ENCODE results near the gene TPCN2. TPM values are rescaled to one million over a fixed set of nuclear protein-coding genes. Genes with fewer than 3 reads are reported as not detected.

TPCN2 gene
- polyA plus RNA-seq, 3 donors, result 29.3 to 52.8 (median 31.5) TPM

DNA sequence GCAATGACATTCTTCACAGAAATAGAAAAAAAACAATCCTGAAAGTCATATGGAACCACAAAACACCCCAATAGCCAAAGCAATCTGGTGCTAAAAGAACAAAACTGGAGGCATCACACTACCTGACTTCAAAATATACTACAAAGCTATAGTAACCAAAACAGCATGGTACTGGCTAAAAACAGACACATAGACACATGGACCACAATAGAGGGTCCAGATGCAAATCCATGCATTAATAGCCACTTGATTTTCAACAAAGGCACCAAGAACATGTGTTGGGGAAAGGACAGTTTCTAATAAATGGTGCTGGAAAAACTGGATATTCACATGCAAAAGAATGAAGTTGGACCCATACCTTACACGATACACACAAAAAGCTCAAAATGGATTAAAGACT is 79.2 kb downstream of the TPCN2 start:
- Histone ChIP-seq H3K4me2 (replicated peaks; ENCODE audit: extremely low read depth, low read length, poor library complexity, severe bottlenecking) (no peak overlapping the region), H3K9me3 (replicated peaks in 1 of 2; ENCODE audit: control insufficient read depth in 1 of 2, insufficient read depth in 1 of 2, low read length in 2 of 2) (peaks cover under 1 to 4% of the 10 kb centered on the region in 2 donors), H3K9ac (ENCODE audit: insufficient read depth, low read length, poor library complexity, severe bottlenecking) (no peak overlapping the region), H3K27me3 (ENCODE audit: control insufficient read depth in 2 of 2, insufficient read depth in 2 of 2, low read length in 2 of 2) (no peaks in the 10 kb centered on the region), H3K4me1 (ENCODE audit: control insufficient read depth in 1 of 2, insufficient read depth in 2 of 2, low read length in 2 of 2) (no peaks in the 10 kb centered on the region), H3K4me3 (replicated peaks in 1 of 3; ENCODE audit: low read depth in 2 of 3, low read length in 3 of 3) (no peak overlapping the region), H3K79me2 (ENCODE audit: insufficient read depth, low read length) (no peaks in the 10 kb centered on the region), H3K27ac (ENCODE audit: low read depth in 1 of 2, low read length in 2 of 2) (no peak overlapping the region), H4K20me1 (ENCODE audit: insufficient read depth, low read length) (no peaks in the 10 kb centered on the region), H2AFZ (ENCODE audit: insufficient read depth, low read depth, low read length, poor library complexity, severe bottlenecking) (no peak overlapping the region), H3K36me3 (replicated peaks in 1 of 2; ENCODE audit: control insufficient read depth in 1 of 2, insufficient read depth in 2 of 2, low read length in 2 of 2) (no peaks in the 10 kb centered on the region)
- TF ChIP-seq, protein P1, sequence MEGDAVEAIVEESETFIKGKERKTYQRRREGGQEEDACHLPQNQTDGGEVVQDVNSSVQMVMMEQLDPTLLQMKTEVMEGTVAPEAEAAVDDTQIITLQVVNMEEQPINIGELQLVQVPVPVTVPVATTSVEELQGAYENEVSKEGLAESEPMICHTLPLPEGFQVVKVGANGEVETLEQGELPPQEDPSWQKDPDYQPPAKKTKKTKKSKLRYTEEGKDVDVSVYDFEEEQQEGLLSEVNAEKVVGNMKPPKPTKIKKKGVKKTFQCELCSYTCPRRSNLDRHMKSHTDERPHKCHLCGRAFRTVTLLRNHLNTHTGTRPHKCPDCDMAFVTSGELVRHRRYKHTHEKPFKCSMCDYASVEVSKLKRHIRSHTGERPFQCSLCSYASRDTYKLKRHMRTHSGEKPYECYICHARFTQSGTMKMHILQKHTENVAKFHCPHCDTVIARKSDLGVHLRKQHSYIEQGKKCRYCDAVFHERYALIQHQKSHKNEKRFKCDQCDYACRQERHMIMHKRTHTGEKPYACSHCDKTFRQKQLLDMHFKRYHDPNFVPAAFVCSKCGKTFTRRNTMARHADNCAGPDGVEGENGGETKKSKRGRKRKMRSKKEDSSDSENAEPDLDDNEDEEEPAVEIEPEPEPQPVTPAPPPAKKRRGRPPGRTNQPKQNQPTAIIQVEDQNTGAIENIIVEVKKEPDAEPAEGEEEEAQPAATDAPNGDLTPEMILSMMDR (IDR thresholded peaks at IDR 0.05), result no peak
- Mint-ChIP-seq H3K27ac (no peak overlapping the region), H3K4me3 (no peak overlapping the region), H3K27me3 (ENCODE audit: low read depth in 3 of 3) (peaks cover 2 to 7% (median 2%) of the 10 kb centered on the region in 3 donors), H3K9me3 (peaks cover 2 to 25% (median 11%) of the 10 kb centered on the region in 7 donors), H3K4me1 (peaks cover 5% of the 10 kb centered on the region), H3K36me3 (no peaks in the 10 kb centered on the region)
- DNase-seq, result no peak
- WGBS (ENCODE audit: insufficient coverage), result no CpG with 5 or more reads among the region's 1 CpG
- intact Hi-C loops (cut with micrococcal nuclease), result no loop called here

- H3K4me1 Mint-ChIP-seq, result peaks cover 3% of the 10 kb centered on the region
Observed at GRCh38 chr11:69129053-69129452, 80.3 kb downstream of the TPCN2 start.

More at GRCh38 chr11:69129053-69129452, 80.3 kb downstream of the TPCN2 start:
- intact Hi-C loops (cut with micrococcal nuclease), result no loop called here
- WGBS (ENCODE audit: insufficient coverage), result 100% methylated on average over 2 of the region's 2 CpGs
- H3K27ac Mint-ChIP-seq, result no peak overlapping the region
- H3K27me3 Mint-ChIP-seq (ENCODE audit: low read depth in 3 of 3), result peaks cover 2 to 3% (median 2%) of the 10 kb centered on the region in 3 donors
- Histone ChIP-seq H3K9me3 (replicated peaks in 1 of 2; ENCODE audit: control insufficient read depth in 1 of 2, insufficient read depth in 1 of 2, low read length in 2 of 2) (peaks cover 8 to 11% of the 10 kb centered on the region in 2 donors), H4K20me1 (ENCODE audit: insufficient read depth, low read length) (no peaks in the 10 kb centered on the region), H3K9ac (ENCODE audit: insufficient read depth, low read length, poor library complexity, severe bottlenecking) (no peak overlapping the region), H3K4me1 (ENCODE audit: control insufficient read depth in 1 of 2, insufficient read depth in 2 of 2, low read length in 2 of 2) (no peaks in the 10 kb centered on the region), H3K27me3 (ENCODE audit: control insufficient read depth in 2 of 2, insufficient read depth in 2 of 2, low read length in 2 of 2) (no peaks in the 10 kb centered on the region), H2AFZ (ENCODE audit: insufficient read depth, low read depth, low read length, poor library complexity, severe bottlenecking) (no peak overlapping the region), H3K27ac (ENCODE audit: low read depth in 1 of 2, low read length in 2 of 2) (no peak overlapping the region), H3K36me3 (replicated peaks in 1 of 2; ENCODE audit: control insufficient read depth in 1 of 2, insufficient read depth in 2 of 2, low read length in 2 of 2) (no peaks in the 10 kb centered on the region), H3K4me2 (replicated peaks; ENCODE audit: extremely low read depth, low read length, poor library complexity, severe bottlenecking) (no peak overlapping the region), H3K79me2 (ENCODE audit: insufficient read depth, low read length) (no peaks in the 10 kb centered on the region), H3K4me3 (replicated peaks in 1 of 3; ENCODE audit: low read depth in 2 of 3, low read length in 3 of 3) (no peak overlapping the region)
- TF ChIP-seq, protein P1 (IDR thresholded peaks at IDR 0.05), result no peak
- H3K9me3 Mint-ChIP-seq, result peaks cover 8 to 36% (median 20%) of the 10 kb centered on the region in 7 donors
- H3K36me3 Mint-ChIP-seq, result no peaks in the 10 kb centered on the region
- DNase-seq, result no peak
- no peak overlapping the region for H3K4me3 Mint-ChIP-seq
